Measurements from ENCODE around the gene METTL17. TPM values are rescaled to one million over a fixed set of nuclear protein-coding genes. Genes with fewer than 3 reads are reported as not detected.
A peak's percentile ranks its signal among the peaks of the same experiment; 100 is the strongest.

METTL17 gene
- polyA plus RNA-seq, 1 donor (not counting 4 experiments of a cell fraction or from before 2014, with no cell fraction given), result 61.9 TPM

- H4K20me1 ChIP-seq (ENCODE audit: control insufficient read depth, extremely low read depth, insufficient read depth, low read length), result no peaks in the 10 kb centered on the region
- peak overlapping the region; percentile 5 for H3K4me2 ChIP-seq (ENCODE audit: control insufficient read depth, extremely low read depth, insufficient read depth, low read depth, low read length)
- no peak overlapping the region for H3K27ac ChIP-seq (ENCODE audit: control insufficient read depth, insufficient read depth, low read length)
- peaks cover 12% of the 10 kb centered on the region for H3K79me2 ChIP-seq (ENCODE audit: control insufficient read depth, insufficient read depth, low read length)
- peak overlapping the region; percentile 73 for H2AFZ ChIP-seq (ENCODE audit: control insufficient read depth, low read length)
- dilution Hi-C loops (cut with MboI; ENCODE audit: extremely low pct_ligation_motif_present, low sequenced_read_pairs), result no loop called here
- H3K9me3 ChIP-seq (ENCODE audit: control insufficient read depth, low read depth, low read length), result no peaks in the 10 kb centered on the region
- FAIRE-seq (peak; percentile 46), DNase-seq (ENCODE audit: low read depth, low spot score) (no peak)
- TF ChIP-seq EZH2 (IDR thresholded peaks at IDR 0.05; ENCODE audit: low read length) (no peak), CTCF (optimal IDR thresholded peaks at IDR 0.05 in 1 of 3, IDR thresholded peaks at IDR 0.05 in 1 of 3, conservative IDR thresholded peaks at IDR 0.05 in 1 of 3; ENCODE audit: extremely low read depth in 1 of 3, insufficient read depth in 2 of 3, low read length in 3 of 3) (no peak)
- peaks cover 51% of the 10 kb centered on the region for H3K4me1 ChIP-seq (ENCODE audit: control insufficient read depth, extremely low read depth, insufficient read depth, low read length)
- H3K9me1 ChIP-seq (ENCODE audit: control insufficient read depth, extremely low read depth, insufficient read depth, low read length), result no peaks in the 10 kb centered on the region
- no peak overlapping the region for H3K4me3 ChIP-seq (ENCODE audit: control insufficient read depth in 2 of 3, extremely low read depth in 1 of 3, insufficient read depth in 2 of 3, low read depth in 1 of 3, low read length in 3 of 3)
- no peaks in the 10 kb centered on the region for H3K27me3 ChIP-seq (ENCODE audit: control insufficient read depth, extremely low read depth, insufficient read depth, low read length)
- no peaks in the 10 kb centered on the region for H3K36me3 ChIP-seq (ENCODE audit: control insufficient read depth in 2 of 2, extremely low read depth in 1 of 2, insufficient read depth in 2 of 2, low read length in 2 of 2)
- H3K9ac ChIP-seq (ENCODE audit: control insufficient read depth, extremely low read depth, insufficient read depth, low read length), result no peak overlapping the region
Measured at GRCh38 chr14:21038441-21039422, 49.0 kb downstream of the METTL17 start.

DNA sequence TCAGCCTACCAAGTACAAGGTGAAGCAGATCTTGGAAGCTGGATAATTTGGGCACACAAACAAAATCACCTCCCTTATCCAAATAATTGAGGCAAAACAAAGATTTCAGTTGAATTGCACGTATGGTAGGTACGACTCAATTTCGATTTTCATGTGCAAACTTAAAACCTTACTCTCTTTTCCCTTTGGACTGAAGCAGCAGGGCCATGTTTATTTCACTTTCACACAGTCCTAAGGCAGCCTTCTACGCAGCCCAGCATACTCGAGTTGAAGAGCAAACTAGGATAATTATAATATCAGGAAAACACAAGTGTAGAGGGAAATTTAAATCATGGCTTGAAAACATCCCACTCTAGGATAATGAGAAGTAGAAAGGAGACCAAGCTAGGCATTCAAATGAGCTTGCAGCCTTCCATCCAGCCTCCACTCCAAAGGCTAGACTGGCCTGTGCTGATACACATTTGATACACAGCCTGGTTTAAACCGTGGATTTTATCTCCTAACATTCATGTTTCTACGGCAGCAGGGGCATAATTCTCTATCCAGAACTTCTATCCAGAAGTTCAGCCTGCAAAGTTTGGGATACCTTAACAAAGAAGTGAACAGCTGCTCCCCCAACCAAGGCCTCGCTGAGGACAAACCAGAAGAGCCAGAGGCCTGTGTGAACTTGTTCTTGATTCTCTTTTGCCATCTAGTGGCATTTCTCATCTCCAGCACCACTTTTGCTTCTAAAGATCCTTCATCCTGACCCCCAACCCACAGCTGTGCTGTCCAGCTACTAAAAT is 50.0 kb downstream of the METTL17 start:
- Histone ChIP-seq H3K4me2 (ENCODE audit: control insufficient read depth, extremely low read depth, insufficient read depth, low read depth, low read length) (peak overlapping the region; percentile 9), H2AFZ (ENCODE audit: control insufficient read depth, low read length) (peak overlapping the region; percentile 11), H3K27me3 (ENCODE audit: control insufficient read depth, extremely low read depth, insufficient read depth, low read length) (no peaks in the 10 kb centered on the region), H3K9me1 (ENCODE audit: control insufficient read depth, extremely low read depth, insufficient read depth, low read length) (no peaks in the 10 kb centered on the region), H3K36me3 (ENCODE audit: control insufficient read depth in 2 of 2, extremely low read depth in 1 of 2, insufficient read depth in 2 of 2, low read length in 2 of 2) (no peaks in the 10 kb centered on the region), H4K20me1 (ENCODE audit: control insufficient read depth, extremely low read depth, insufficient read depth, low read length) (no peaks in the 10 kb centered on the region), H3K9me3 (ENCODE audit: control insufficient read depth, low read depth, low read length) (no peaks in the 10 kb centered on the region), H3K4me1 (ENCODE audit: control insufficient read depth, extremely low read depth, insufficient read depth, low read length) (peaks cover 53% of the 10 kb centered on the region), H3K27ac (ENCODE audit: control insufficient read depth, insufficient read depth, low read length) (no peak overlapping the region), H3K79me2 (ENCODE audit: control insufficient read depth, insufficient read depth, low read length) (peaks cover 12% of the 10 kb centered on the region), H3K9ac (ENCODE audit: control insufficient read depth, extremely low read depth, insufficient read depth, low read length) (no peak overlapping the region), H3K4me3 (ENCODE audit: control insufficient read depth in 2 of 3, extremely low read depth in 1 of 3, insufficient read depth in 2 of 3, low read depth in 1 of 3, low read length in 3 of 3) (no peak overlapping the region)
- DNase-seq (ENCODE audit: low read depth, low spot score) (no peak), FAIRE-seq (peak; percentile 73)
- TF ChIP-seq EZH2 (IDR thresholded peaks at IDR 0.05; ENCODE audit: low read length) (no peak), CTCF (optimal IDR thresholded peaks at IDR 0.05 in 1 of 3, IDR thresholded peaks at IDR 0.05 in 1 of 3, conservative IDR thresholded peaks at IDR 0.05 in 1 of 3; ENCODE audit: extremely low read depth in 1 of 3, insufficient read depth in 2 of 3, low read length in 3 of 3) (peak; percentile 67 to 73 (median 72))
- dilution Hi-C loops (cut with MboI; ENCODE audit: extremely low pct_ligation_motif_present, low sequenced_read_pairs), result no loop called here

Measured in keratinocyte (primary cell).